DOHH2 (cell line): Measurements from ENCODE around the gene SMARCAD1.

ENCODE experiments used
- CTCF ChIP-seq: fragments of 200-600 bp; sonication (generic); IDR thresholded peaks from one replicate; pipeline ENCODE4 v1.5.1; 2014; ENCODE audit warnings: antibody characterized with exemption, mild to moderate bottlenecking, low read depth, low read length; ENCODE audit not compliant: poor library complexity, severe bottlenecking
- EZH2phosphoT487 ChIP-seq: fragments of 200-600 bp; sonication (generic); IDR thresholded peaks from 2 replicates; pipeline ENCODE4 v1.6.1; 2017; ENCODE audit warnings: borderline replicate concordance, mild to moderate bottlenecking, antibody characterized with exemption, low read length, moderate library complexity, mixed read lengths

- TF ChIP-seq CTCF (no peak), EZH2phosphoT487 (no peak)
Measured at GRCh38 chr4:94221916-94222315, 14.3 kb downstream of the SMARCAD1 start.
